Measurements from ENCODE around the gene C3orf22.

C3orf22 gene

DNA sequence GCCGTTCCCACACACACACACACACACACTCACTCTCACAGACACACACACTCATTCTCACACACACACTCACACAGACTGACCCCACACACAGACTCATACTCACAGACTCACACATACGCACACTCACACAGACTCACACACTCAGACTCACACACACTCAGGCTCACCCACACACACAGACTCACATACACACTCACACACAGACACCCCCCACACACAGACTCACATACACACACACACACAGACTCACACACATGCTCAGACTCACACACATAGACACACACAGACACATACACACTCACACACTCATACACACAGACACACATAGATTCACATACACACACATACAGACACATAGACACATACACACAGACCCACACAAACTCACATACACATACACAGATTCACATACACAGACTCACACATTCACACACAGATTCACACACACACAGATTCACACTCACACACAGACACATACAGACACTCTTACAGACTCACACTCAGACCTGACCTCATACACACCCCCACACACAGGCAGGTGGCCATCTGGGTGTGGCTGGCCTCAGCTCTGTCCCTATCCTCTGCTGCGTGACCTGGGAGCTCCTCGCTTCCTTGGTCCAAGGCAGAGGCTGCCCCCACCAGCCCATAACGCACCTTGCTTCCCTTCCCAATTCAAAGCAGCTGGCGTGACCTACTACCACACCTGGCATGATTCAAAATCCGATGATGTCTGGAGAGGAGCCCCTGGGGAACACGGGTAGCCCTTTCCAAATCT, 1.9 kb downstream of the C3orf22 start:
- DNase-seq (ENCODE audit: low read depth, low spot score): no peak

DNA sequence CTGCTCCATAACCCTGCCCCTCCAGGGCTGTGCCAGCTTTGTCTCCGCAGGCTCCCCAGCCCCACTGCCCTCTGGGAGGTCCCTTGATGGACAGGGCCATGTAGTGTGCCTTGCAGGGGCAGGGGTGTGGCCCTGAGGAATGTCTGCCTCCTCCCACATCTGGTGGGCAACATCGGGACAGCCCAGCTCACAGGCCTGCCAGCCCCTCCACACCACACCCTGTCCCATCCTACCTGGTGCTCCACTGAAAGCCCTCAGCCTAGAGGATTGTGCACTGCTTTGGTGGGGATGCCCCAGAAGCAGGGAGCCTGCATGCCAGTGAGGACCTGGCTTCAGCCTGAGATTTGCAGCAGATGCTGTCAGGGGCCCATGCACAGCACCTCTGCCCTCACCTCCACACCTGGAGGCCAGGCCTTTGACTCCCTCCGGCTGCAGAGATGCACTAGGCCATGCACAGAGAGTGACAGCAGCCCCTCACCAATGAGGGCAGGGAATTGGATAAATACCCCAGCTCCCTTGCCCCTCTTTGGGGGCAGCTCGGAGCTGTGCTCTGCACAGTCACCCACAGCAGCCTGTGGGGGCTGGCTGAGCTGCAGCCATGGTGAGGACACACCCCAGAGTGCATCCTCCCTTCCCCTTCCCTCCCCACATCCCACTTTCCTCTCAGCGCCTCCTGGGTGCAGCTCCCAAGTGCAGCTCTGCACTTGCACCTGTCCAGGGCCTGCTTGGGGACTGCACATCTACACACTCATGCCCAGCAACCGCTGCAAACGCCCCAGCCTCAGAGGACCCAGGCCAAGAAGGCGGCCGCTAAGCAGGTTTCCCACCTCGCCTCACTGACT, 2.7 kb downstream of the C3orf22 start:
- no peak for DNase-seq (ENCODE audit: low read depth, low spot score)

DNA sequence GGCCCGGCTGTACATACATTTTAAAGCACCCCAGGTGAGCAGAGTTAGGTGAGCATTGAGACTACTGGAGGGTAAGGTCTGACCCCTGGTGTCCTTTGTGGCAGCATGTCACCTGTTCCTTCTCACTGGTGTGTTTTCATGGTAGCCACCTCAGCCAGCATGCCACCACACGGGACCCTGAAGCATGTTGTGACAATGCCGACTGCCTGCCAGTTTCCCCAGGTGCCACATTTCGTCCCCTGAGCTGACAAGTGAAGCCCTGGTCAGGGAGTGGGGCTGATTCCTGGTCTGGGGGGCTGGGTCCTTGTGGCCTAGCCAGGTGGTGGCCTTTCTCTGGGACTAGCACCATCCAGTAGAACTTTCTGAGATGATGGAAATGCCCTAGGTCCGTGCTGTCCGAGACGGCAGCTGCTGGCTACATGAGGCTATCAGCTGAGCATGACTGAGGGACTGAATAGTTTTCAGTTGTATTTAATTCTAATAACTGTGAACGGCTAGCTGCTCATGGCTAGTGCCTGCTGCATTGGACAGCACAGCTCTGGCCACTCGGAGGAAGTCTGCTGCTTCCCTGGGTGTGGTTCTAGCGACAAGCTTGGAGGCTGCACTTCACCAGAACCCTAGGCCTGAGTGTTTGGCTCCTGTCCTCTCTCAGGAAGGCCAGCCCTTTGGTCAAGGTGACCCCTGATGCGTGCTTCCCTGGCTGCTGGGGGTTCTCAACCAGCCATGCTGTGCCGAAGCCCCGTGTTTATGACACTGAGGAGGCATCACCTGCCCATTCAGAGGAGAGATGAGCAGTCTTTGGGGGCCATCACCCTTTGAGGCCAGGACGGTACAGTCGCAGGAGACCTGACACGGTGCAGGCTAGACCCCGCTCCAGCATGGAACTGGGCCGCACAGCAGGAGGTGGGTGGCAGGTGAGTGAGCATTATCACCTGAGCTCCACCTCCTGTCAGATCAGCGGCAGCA, 3.9 kb downstream of the C3orf22 start:
- no peak for DNase-seq (ENCODE audit: low read depth, low spot score)

DNA sequence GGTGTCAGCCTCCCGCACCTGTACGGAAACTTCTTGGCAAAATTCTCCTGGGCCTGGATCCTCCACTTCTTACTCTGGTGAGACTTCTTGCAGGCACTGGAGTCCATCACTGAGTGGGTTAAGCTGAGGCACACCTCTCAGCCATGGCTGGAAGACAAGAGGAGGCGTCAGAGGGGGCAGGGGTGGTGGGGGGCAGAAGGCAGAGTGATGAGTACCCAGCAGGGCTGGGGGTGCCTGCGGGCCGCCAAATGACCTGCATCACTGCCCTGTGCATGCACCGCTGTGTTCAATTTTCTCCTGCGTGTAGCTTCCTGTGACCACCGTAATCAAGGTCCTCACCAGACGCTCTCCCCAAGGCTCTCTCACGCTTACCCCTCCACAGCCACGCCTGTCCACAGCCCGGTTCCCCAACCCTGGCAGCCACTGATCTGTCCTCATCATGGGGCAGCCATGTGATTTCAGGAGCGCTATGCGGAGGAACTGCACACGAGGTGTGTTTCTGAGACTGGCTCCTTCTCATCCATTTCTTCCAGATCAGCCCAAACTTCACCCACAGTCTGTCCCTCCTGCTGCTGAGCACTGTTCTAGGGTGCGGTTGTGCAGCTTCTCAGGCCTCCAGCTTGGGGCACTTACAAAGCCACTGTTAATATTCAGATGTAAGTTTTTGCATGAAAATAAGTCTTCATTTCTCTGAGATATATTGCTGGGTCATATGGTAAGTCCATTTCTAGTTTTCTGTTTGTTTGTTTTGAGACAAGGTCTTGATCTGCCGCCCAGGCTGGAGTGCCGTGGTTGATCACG, 5.2 kb downstream of the C3orf22 start:
- no peak for DNase-seq (ENCODE audit: low read depth, low spot score)

DNA sequence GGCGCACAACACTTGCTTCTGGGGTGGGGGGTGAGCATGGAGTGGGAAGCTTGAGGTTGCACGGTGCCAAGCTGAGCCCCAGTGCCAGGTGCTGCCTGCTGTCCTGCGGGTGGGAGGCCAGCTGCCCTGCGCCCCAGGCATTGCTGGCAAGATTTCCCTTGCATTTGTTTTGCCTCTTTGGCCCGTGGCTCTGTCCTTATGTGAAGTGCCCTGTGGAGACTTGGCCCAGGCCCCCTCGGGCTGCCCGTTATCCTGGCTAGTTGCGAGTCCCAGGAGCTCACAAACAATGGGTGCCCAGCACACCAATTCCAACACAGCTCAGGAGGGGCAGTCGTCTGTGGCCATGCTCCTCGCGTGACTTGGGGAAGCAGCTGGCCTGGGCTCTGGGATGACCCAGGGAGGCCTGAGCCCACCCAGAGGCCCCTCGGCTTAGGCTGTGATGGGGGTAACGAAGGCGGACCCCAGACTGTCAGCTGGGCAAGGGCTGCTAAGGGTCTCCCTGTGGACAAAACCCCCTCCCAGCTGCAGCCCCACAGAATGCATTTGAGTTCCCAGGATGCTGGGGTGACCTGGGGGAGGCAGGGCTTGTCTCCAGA, 5.9 kb downstream of the C3orf22 start:
- no peak for DNase-seq (ENCODE audit: low read depth, low spot score)

DNA sequence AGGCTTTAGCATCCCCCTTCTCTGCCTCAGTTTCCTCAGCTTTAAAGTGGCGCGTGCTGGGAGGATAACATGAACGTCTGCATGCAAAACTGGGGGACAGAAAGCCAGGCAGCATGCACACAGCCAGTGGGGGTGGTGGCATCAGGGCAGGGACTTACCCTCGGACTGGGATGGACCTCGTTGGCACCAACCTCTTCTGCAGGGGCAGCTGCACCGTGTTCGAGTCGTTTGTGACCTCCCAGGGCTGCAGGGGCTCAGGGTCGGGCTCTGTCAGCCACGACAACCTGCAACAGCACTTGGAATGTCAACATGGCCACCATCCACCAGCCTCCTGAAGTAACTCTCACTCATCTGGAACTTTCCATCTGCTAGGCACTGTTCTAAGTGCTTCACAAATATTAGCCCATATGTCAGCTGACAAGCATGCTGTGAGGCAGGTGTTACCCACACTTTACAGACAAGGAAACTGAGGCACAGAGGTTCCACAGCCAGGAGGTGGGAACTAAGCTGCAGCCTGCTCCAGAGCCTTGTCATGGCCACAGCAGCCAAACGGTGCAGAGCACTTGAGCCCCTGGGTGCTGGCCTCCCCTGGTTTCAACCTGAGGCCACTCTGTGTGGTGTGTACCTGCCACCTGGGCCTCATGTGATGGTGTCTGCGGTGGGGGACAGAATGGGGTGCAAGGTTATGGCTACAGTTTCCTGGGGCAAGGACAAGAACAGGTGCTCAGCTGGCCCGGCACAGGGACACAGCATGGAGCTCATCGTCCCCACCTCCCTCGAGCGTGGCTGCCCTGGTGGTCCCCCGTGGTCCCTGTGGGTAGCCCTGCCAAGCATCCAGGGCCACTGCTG, 6.7 kb downstream of the C3orf22 start:
- no peak for DNase-seq (ENCODE audit: low read depth, low spot score)

DNA sequence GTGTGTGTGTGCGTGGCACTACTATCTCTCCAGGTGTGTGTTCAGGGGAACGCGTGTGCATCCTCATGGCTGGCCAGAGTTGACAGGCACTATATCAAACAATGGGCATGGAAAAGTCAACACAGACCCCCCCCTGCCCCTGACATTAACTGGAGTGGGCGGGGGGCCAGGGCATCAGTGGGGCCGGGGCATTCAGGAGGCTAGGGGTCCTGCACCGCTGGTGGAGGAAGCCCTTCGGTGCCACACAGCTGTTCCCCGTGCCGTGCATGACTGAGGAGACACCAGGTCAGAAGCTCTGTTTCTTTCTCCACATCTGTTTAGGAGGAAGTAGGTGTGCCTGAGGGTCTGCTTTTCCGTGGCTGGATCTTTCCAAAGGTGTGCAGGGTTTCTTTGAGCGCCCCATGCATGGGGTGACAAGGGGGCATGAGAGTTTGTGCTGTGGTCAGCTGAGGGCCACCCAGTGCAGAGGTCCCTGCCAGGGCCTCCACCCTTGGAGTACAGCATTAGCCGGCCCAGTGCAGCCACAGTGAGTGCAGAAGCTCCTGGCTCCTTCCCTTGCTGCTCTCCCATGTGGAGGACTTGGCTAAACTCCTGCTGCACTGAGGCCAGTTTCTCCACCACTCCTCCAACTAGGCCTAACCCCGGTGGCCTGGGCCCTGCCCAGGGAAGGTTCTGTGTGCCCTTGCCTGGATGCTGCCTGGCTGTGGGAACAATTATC, 7.5 kb downstream of the C3orf22 start:
- DNase-seq (ENCODE audit: low read depth, low spot score): no peak

DNA sequence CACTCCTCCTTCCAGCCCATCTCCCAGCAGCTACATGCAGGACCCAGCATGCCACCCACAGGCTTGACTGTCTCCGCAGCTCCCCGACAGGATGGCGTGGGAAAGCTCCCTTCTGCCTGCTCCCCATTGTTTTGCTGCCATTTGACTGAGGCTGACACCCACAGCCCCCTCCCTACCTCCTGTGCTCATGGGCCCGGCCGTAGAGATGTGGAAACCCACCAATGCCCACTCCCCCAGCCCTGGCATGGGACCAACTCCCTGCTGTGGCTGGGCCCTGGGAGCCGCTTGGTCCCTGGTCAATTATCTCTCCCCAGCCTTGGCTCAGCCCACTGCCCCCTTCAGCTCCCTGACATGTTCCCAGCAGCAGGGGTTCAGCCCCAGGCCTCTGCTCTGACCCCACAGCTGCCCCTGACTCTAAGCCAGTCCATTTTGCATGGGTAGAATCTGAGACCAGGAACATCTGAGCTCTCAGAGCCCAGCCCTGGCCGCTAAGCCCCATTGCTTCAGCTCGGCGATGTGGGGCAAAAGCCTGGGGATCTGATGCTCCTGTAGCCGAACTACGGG, 8.2 kb downstream of the C3orf22 start:
- no peak for DNase-seq (ENCODE audit: low read depth, low spot score)

DNA sequence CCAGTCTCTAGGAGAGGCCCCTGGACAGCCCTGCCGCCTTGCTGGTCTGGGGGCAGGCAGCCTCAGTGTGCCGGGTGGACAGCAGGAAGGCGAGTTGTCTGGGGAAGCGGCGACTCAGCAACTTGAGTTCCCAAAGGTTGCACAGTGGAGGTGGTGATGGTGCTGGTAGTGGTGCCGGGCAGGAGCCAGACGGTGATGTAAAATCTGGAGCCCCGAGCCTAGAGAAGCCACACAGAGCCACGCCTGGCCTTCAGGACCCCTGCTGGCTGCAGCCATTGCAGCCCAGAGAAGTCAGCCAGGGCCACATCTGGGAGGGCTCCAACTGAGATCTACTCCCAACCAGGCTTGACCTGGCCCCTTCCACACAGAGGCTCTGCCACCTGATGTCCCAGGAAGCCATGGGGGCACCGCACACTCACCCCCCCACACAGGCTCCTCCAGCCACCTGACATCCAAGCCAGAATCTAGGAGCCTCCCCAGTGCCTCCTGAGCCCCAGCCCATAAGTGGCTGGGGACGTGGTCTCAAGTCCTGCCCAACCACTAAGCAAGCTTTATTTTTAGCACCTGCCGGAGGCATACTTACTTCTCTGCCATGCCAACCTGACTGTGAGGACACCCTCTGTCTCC, 8.8 kb downstream of the C3orf22 start:
- DNase-seq (ENCODE audit: low read depth, low spot score): no peak

DNA sequence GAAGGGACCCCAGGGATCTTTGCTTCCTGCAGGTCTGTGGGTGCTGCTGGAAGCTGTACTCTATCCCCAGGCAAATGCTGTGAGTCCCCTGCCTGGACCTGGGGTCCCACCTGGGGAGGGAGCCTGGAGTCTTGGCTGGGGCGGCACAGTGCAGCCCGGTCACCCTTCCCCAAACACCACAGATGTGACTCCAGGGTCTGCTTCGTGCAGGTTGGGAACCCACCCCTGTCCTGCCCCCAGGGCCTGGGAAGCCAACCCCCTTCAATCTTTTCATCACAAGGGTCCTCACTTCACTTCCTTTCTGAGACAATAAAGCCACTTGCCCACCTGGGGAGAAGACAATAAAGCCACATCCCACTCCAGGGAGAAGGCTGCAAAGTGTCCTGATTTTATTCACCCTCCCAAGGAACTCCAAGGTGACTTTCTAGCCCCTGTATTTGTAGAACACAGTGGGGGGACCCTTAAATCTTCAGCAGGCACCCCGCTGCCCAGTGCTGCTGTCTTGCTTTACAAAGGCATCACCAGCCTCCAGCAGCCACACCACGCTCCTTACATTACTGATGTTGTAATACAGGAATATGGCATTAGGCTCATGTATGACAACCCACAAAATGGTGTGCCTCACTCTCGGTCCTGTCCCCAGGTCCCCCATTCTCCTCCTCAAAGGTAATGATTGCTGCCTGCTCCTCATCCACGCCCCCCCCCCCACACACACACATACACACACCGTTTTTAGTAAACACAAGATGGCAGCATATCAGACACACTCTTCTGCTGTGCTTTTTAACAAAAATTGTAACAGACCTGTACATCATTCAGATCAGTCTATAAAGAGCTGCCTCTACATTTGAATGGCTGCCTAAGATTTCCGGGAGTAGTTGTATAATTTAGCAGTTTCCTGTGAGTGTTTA, 9.9 kb downstream of the C3orf22 start:
- DNase-seq (ENCODE audit: low read depth, low spot score): no peak

DNA sequence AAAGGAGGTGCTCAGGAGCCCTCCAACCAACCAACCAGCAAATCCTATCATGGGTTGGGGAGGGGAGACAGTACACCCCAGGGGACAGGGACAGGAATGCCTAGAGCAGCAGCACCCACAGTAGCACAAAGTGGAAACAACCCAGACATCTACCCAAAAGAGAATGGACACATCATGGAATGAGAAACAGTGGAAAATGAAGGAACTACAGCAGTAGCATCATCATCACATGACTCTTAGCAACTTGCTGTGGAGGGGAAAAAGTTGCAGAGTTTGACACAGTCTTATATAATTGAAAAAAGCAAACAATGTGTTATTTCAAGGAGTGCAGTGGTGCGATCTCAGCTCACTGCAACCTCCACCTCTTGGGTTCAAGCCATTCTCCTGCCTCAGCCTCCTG, 11.0 kb downstream of the C3orf22 start:
- no peak for DNase-seq (ENCODE audit: low read depth, low spot score)

DNA sequence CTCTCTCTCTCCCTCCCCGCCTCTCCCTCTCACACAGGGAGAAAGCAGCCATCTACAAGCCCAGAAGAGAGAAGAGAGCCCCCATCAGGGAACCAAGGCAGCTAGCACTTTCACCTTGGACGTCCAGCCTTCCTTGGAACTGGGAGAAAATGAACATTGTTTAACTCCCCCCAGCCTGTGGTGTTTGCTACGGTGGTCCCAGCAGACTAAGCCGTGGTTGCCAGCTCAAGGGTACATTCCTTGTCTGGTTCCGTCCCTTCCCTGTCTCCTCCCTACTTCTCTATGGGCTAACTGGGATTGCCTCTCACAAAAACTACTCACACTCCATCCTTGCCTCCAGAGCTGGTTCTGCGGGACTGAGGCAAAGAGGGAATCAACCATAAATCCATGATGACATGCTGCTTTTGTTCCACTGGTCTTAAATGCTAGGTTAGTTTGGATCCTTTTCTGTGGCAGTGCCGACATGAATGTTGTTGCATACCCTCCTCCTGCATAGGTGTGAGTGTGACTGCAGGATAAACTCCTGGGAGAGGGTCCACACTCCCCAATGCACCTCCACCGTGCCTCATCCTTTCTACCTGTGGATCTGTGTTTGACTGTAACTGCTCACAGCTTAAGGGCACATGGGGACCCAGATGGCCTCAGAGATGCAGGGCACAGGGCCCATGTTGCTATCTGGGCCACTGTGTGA, 12.0 kb downstream of the C3orf22 start:
- no peak for DNase-seq (ENCODE audit: low read depth, low spot score)

DNA sequence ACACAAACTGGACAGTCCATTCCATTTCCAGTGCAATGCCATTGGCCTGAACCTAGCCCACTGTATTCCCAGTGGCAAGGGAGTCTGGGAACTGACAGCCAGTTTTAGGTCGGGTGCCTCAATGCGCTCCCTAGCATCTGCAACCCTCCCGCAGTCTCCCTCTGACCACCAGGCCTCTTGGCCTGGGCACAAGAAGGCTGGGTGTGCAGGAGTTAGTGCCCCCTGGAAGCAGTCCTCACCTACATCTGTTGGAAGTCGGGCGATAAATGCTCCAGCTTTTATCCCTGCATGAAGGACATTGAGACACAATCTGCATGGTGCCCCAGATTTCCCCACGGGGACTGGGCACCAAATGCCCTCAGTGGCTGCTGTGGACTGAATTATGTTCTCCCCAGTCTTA, 12.7 kb downstream of the C3orf22 start:
- no peak for DNase-seq (ENCODE audit: low read depth, low spot score)

DNA sequence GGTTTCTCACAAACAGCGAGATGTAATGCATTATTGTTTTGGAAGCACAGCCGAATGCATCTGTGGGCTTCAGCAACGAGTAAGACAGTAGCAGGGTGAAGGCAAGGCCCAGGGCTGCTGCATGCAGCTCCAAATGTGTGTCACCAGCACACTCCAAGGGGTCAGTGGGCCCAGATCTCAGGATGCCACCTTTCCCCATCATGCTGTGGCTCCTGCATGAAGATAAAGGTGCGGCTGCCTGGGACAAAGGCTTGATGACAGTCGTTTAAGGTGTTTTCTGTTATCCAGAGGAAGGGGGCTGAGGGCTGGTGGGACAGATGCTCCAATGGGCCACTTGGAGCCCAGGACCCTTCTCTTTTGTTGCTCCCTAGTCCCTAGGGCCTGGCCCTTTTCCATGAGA, 13.2 kb downstream of the C3orf22 start:
- no peak for DNase-seq (ENCODE audit: low read depth, low spot score)

DNA sequence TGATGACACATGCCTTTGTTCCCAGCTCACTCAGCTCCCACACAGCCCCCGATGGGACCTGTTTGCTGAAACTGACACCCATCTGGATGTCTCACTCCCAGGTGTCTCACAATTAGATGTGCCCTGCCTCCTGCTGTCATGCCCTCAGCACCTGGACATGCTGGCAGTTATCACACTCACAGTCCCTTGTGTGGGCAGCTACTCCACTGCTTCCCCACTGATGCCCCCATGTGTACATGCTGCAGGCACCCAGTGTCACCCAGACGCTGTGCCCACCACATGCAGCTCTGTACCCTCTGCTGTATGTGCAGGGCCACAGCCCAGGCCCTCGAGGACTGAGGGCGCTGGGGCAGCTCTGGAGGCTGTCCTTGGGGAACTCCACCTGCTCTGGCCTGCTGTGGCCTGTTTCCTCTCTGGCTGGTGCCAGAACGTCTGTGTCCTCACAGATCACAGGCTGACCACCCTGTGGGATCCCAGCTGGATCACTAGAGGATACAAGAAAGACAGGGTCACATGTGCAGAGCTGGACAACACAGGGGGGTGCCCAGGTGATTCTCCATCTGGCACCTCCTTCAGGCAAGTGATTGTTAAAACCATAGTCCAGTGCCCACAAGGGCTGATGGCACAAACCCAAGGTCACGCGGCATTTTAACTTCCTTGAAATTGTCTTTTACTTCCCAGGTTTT, 14.0 kb downstream of the C3orf22 start:
- no peak for DNase-seq (ENCODE audit: low read depth, low spot score)

DNA sequence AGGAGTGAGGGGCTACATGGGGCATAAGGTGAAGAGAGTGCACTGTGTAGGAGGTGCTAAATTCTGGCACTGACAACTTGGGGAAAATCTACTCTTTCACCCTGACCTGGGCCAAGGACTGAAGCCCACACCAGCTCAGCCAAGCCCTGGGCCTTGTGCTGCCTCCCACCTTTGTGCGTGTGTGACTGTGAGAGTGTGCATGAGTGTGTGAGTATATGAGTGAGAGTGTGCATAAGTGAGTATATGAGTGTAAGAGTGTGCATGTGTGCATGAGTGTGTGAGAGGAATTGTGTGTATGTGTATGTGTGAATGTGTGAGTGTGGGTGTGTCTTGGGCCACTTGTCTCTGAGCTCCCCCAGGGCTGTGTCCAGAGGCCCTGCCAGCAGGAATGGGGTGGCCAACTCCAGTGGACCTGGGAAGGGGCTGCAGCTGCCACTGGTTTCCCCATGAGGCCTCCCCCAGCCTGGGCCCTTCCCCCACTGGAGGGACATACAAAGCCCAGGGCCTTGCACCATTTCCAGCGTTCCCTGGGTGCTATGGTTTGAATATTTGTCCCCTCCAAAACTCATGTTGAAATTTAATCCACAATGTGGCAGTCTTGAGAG, 15.2 kb downstream of the C3orf22 start:
- DNase-seq (ENCODE audit: low read depth, low spot score): no peak

All from iPS DF 19.7 (cell line).